ENCODE measurements around the gene ZNF695. TPM values are rescaled to one million over a fixed set of nuclear protein-coding genes. Genes with fewer than 3 reads are reported as not detected.
A peak's percentile ranks its signal among the peaks of the same experiment; 100 is the strongest.

The ZNF695 gene
- polyA plus RNA-seq, 2 of the 4 experiments (the other 2 are of a cell fraction): 2.6 to 3.3 TPM

GRCh38 chr1:246971969-246972368 lies 35.9 kb downstream of the ZNF695 start:
- CTCF ChIA-PET: interaction anchor here (0.6 to 1.9 kb wide), 4 partner anchors 12 to 64 kb away, joined by 3 to 9 read pairs (median 5); no protein-coding TSS in a partner anchor
- Histone ChIP-seq H3K4me2 (no peak overlapping the region), H3K4me3 (no peak overlapping the region), H3K9me3 (peaks cover 36% of the 10 kb centered on the region; the same call in 2 of the 3 replicates), H3K27ac (no peak overlapping the region), H3K4me1 (no peaks in the 10 kb centered on the region)
- WGBS (ENCODE audit: missing lambda C conversion rate): 67% methylated on average over 7 of the region's 7 CpGs
- FAIRE-seq: no peak
- POLR2A ChIA-PET: no interaction called here
- ATAC-seq: no peak
- DNase-seq (ENCODE audit: low read depth in 1 of 2, low spot score in 1 of 2): no peak
- TF ChIP-seq, protein P1, sequence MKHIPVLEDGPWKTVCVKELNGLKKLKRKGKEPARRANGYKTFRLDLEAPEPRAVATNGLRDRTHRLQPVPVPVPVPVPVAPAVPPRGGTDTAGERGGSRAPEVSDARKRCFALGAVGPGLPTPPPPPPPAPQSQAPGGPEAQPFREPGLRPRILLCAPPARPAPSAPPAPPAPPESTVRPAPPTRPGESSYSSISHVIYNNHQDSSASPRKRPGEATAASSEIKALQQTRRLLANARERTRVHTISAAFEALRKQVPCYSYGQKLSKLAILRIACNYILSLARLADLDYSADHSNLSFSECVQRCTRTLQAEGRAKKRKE (CRISPR knock-in tag; IDR thresholded peaks at IDR 0.05; ENCODE audit: low read depth): no peak
- TF ChIP-seq, protein P2, sequence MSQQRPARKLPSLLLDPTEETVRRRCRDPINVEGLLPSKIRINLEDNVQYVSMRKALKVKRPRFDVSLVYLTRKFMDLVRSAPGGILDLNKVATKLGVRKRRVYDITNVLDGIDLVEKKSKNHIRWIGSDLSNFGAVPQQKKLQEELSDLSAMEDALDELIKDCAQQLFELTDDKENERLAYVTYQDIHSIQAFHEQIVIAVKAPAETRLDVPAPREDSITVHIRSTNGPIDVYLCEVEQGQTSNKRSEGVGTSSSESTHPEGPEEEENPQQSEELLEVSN (IDR thresholded peaks at IDR 0.05; ENCODE audit: borderline replicate concordance, low read depth): no peak
- TF ChIP-seq EHF (CRISPR knock-in tag; IDR thresholded peaks at IDR 0.05): no peak
- TF ChIP-seq, protein P3, sequence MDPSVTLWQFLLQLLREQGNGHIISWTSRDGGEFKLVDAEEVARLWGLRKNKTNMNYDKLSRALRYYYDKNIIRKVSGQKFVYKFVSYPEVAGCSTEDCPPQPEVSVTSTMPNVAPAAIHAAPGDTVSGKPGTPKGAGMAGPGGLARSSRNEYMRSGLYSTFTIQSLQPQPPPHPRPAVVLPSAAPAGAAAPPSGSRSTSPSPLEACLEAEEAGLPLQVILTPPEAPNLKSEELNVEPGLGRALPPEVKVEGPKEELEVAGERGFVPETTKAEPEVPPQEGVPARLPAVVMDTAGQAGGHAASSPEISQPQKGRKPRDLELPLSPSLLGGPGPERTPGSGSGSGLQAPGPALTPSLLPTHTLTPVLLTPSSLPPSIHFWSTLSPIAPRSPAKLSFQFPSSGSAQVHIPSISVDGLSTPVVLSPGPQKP (IDR thresholded peaks at IDR 0.05; ENCODE audit: low read depth, low read length): no peak

DNA sequence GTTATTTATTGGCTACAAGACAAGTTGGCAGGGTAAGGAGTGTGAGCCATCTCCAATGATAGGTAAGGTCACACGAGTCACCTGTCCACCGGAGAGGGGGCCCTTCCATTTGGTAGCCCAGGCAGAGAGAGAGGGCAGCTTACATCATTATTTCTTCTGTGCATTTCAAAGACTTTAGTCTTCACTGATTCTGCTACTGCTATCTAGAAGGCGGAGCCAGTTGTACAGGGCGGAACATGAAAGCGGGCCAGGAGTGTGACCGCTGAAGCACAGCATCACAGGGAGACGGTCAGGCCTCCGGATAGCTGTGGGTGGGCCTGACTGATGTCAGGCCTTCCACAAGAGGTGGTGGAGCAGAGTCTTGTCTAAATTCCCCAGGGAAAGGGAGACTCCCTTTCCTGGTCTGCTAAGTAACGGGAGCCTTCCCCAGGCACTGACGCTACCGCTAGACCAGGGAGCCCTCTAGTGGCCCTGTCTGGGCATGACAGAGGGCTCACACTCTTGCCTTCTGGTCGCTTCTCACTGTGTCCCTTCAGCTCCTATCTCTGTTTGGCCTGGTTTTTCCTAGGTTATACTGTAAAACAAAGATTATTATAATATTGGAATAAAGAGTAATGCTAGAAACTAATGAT lies 36.7 kb downstream of the ZNF695 start:
- no peak for FAIRE-seq
- Histone ChIP-seq H3K4me3 (no peak overlapping the region; the same call in 2 of the 3 replicates), H3K27ac (no peak overlapping the region), H3K4me2 (peak overlapping the region; percentile 43; the same call in 2 of the 3 replicates), H3K9me3 (peaks cover 36% of the 10 kb centered on the region), H3K4me1 (no peaks in the 10 kb centered on the region)
- ChIA-PET POLR2A (no interaction called here), CTCF (interaction anchor here (0.6 to 1.9 kb wide), 5 partner anchors 10 to 63 kb away, joined by 3 to 9 read pairs (median 4); no protein-coding TSS in a partner anchor)
- peak in 1 of 2 experiments; percentile 62; a peak in 2 of 6 replicates for ATAC-seq
- TF ChIP-seq FOXS1 (CRISPR knock-in tag; IDR thresholded peaks at IDR 0.05) (no peak), SMC3 (IDR thresholded peaks at IDR 0.05) (0 out of 3 replicates have a peak, but pooled peaks have one; percentile 28), HDAC2 (IDR thresholded peaks at IDR 0.05) (no peak), CHD4 (IDR thresholded peaks at IDR 0.05; ENCODE audit: borderline replicate concordance) (no peak), RAD21 (conservative IDR thresholded peaks at IDR 0.05 in 1 of 2, IDR thresholded peaks at IDR 0.05 in 1 of 2) (peak; percentile 59 to 76), HEYL (CRISPR knock-in tag; IDR thresholded peaks at IDR 0.05) (no peak), HMGXB4 (CRISPR knock-in tag; IDR thresholded peaks at IDR 0.05; ENCODE audit: borderline replicate concordance) (no peak)
- TF ChIP-seq, protein P4, sequence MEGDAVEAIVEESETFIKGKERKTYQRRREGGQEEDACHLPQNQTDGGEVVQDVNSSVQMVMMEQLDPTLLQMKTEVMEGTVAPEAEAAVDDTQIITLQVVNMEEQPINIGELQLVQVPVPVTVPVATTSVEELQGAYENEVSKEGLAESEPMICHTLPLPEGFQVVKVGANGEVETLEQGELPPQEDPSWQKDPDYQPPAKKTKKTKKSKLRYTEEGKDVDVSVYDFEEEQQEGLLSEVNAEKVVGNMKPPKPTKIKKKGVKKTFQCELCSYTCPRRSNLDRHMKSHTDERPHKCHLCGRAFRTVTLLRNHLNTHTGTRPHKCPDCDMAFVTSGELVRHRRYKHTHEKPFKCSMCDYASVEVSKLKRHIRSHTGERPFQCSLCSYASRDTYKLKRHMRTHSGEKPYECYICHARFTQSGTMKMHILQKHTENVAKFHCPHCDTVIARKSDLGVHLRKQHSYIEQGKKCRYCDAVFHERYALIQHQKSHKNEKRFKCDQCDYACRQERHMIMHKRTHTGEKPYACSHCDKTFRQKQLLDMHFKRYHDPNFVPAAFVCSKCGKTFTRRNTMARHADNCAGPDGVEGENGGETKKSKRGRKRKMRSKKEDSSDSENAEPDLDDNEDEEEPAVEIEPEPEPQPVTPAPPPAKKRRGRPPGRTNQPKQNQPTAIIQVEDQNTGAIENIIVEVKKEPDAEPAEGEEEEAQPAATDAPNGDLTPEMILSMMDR (IDR thresholded peaks at IDR 0.05): peak; percentile 54
- DNase-seq (ENCODE audit: low read depth in 1 of 2, low spot score in 1 of 2): peak in 1 of 2 experiments; percentile 60
- 63% methylated on average over 12 of the region's 12 CpGs for WGBS (ENCODE audit: missing lambda C conversion rate)

- FAIRE-seq (no peak), DNase-seq (ENCODE audit: low read depth in 1 of 2, low spot score in 1 of 2) (no peak), ATAC-seq (no peak)
- H3K9me3 ChIP-seq: peaks cover 42% of the 10 kb centered on the region
- 49% methylated on average over 3 of the region's 3 CpGs for WGBS (ENCODE audit: missing lambda C conversion rate)
- H3K4me1 ChIP-seq: no peaks in the 10 kb centered on the region
- no peak for TF ChIP-seq FOSL2 (IDR thresholded peaks at IDR 0.05)
- no peak for TF ChIP-seq FOSL2 (CRISPR knock-in tag; IDR thresholded peaks at IDR 0.05)
- TF ChIP-seq CHD2 (IDR thresholded peaks at IDR 0.05; ENCODE audit: low read length, partially characterized antibody): no peak
- TF ChIP-seq NFE2L2 (conservative IDR thresholded peaks at IDR 0.05; ENCODE audit: low read length): no peak
- no peak for TF ChIP-seq MAZ (IDR thresholded peaks at IDR 0.05; ENCODE audit: borderline replicate concordance, low read depth, low read length)
- no peak for TF ChIP-seq EHF (CRISPR knock-in tag; IDR thresholded peaks at IDR 0.05)
- TF ChIP-seq, protein P2 (IDR thresholded peaks at IDR 0.05; ENCODE audit: borderline replicate concordance, low read depth): no peak
- no peak for TF ChIP-seq FOSB (CRISPR knock-in tag; IDR thresholded peaks at IDR 0.05)
- TF ChIP-seq KDM1A (IDR thresholded peaks at IDR 0.05; ENCODE audit: low read depth): no peak
- TF ChIP-seq KDM5A (IDR thresholded peaks at IDR 0.05): no peak
- TF ChIP-seq CEBPB (IDR thresholded peaks at IDR 0.05): no peak
- TF ChIP-seq RARB (CRISPR knock-in tag; IDR thresholded peaks at IDR 0.05): no peak
- TF ChIP-seq CBX2 (IDR thresholded peaks at IDR 0.05; ENCODE audit: borderline replicate concordance, low read depth): no peak
- no peak for TF ChIP-seq ZFP36 (IDR thresholded peaks at IDR 0.05; ENCODE audit: borderline replicate concordance, partially characterized antibody)
- CTCF ChIA-PET: no interaction called here
- POLR2A ChIA-PET: no interaction called here
- H3K4me3 ChIP-seq: no peak overlapping the region
- no peak overlapping the region for H3K27ac ChIP-seq
- no peak overlapping the region for H3K4me2 ChIP-seq
These were observed 38.2 kb downstream of the ZNF695 start for GRCh38 chr1:246969621-246970020.
